Endothelial cell of umbilical vein (primary cell): ENCODE results near the gene TNFRSF14. TPM values are rescaled to one million over a fixed set of nuclear protein-coding genes. Genes with fewer than 3 reads are reported as not detected.

Source experiments
- BruUV-seq: library from RNA; stranded (reverse); fragments of 400-500 nt; replicated peaks from 2 replicates; lab custom pipeline; 2021; lab: Mats Ljungman, UMichigan
- CTCF ChIA-PET: fragments of 300-600, 350-600 bp; sonication (Branson Sonifier 250); formaldehyde crosslinking; loops from one replicate; lab custom pipeline; 2021; ENCODE audit warnings: antibody characterized with exemption, inconsistent platforms; lab: Charles Lee
- POLR2A ChIA-PET: fragments of 300-600, 350-600 bp; sonication (Branson Sonifier 250); formaldehyde crosslinking; loops from one replicate; lab custom pipeline; 2021; ENCODE audit warnings: antibody characterized with exemption, inconsistent platforms; lab: Charles Lee
- DNase-seq: peaks from one replicate; pipeline ENCODE4 v3.0.0-alpha.2; 2011; ENCODE audit warnings: low read depth, low spot score
- FAIRE-seq: peaks from 2 replicates; lab custom pipeline; 2011; peaks lifted over from hg19 to GRCh38; lab: Jason Lieb, UNC
- H2AFZ ChIP-seq: 2 replicates; pipeline ENCODE4 v1.6.0; 2012; ENCODE audit warnings: low read depth, low read length, control low read depth, inconsistent platforms
- H3K27ac ChIP-seq: 2 replicates; pipeline ENCODE4 v1.5.1; 2011; ENCODE audit warnings: low read depth, mild to moderate bottlenecking, control low read depth, low read length, moderate library complexity; ENCODE audit not compliant: insufficient read depth
- H3K27me3 ChIP-seq, 2 experiments: 2 replicates each; pipeline versions ENCODE4 v1.6.0 to v1.6.1; 2011; ENCODE audit warnings: low read length in 2 of 2, mixed read lengths in 1 of 2; ENCODE audit not compliant: control insufficient read depth in 2 of 2, insufficient read depth in 2 of 2
- H3K36me3 ChIP-seq, 2 experiments: 2 replicates in 1 of 2; 3 replicates in 1 of 2; pipeline ENCODE4 v1.5.1; 2011; ENCODE audit warnings: low read length in 2 of 2, mild to moderate bottlenecking in 1 of 2, moderate library complexity in 1 of 2; ENCODE audit not compliant: control insufficient read depth in 2 of 2, insufficient read depth in 2 of 2; ENCODE audit errors: extremely low read depth in 1 of 2
- H3K4me1 ChIP-seq: 3 replicates; pipeline ENCODE4 v1.5.1; 2011; ENCODE audit warnings: mild to moderate bottlenecking, low read length; ENCODE audit not compliant: control insufficient read depth, insufficient read depth; ENCODE audit errors: extremely low read depth
- H3K4me2 ChIP-seq: 2 replicates; pipeline ENCODE4 v1.6.1; 2011; ENCODE audit warnings: low read length, control low read depth, mixed read lengths; ENCODE audit not compliant: insufficient read depth
- H3K4me3 ChIP-seq, 3 experiments: fragments of 200-600 bp in 1 of 3; sonication (generic), shearing (Covaris generic) in 1 of 3; replicated peaks in 1 of 3; 2 replicates each; pipeline ENCODE4 v1.5.1; 2011 to 2016; ENCODE audit warnings: control low read depth in 3 of 3, low read length in 3 of 3, mild to moderate bottlenecking in 2 of 3, inconsistent platforms in 1 of 3, low read depth in 1 of 3, moderate library complexity in 1 of 3; ENCODE audit not compliant: insufficient read depth in 1 of 3
- H3K79me2 ChIP-seq: 2 replicates; pipeline ENCODE4 v1.6.0; 2012; ENCODE audit warnings: low read length, inconsistent platforms; ENCODE audit not compliant: control insufficient read depth, insufficient read depth
- H3K9ac ChIP-seq: replicated peaks from 2 replicates; pipeline ENCODE3; 2011; ENCODE audit warnings: low read length, control low read depth; ENCODE audit not compliant: insufficient read depth; ENCODE audit errors: extremely low read depth
- H3K9me1 ChIP-seq: replicated peaks from 3 replicates; pipeline ENCODE4 v1.6.0; 2011; ENCODE audit warnings: mild to moderate bottlenecking, low read length; ENCODE audit not compliant: control insufficient read depth, insufficient read depth; ENCODE audit errors: extremely low read depth
- H3K9me3 ChIP-seq: replicated peaks from 2 replicates; pipeline ENCODE4 v1.5.1; 2012; ENCODE audit warnings: low read length, inconsistent platforms; ENCODE audit not compliant: control insufficient read depth, insufficient read depth
- H4K20me1 ChIP-seq: replicated peaks from 2 replicates; pipeline ENCODE3; 2011; ENCODE audit warnings: mild to moderate bottlenecking, low read length; ENCODE audit not compliant: control insufficient read depth, insufficient read depth; ENCODE audit errors: extremely low read depth
- EZH2 ChIP-seq: IDR thresholded peaks from 2 replicates; pipeline ENCODE4 v1.6.1; 2012; ENCODE audit warnings: borderline replicate concordance, low read depth, mild to moderate bottlenecking, moderate library complexity, low read length, inconsistent platforms; ENCODE audit not compliant: severe bottlenecking
- FOS ChIP-seq: IDR thresholded peaks from 2 replicates; pipeline ENCODE4 v1.6.1; 2011; ENCODE audit warnings: mild to moderate bottlenecking, low read length, moderate library complexity, borderline replicate concordance; ENCODE audit not compliant: insufficient read depth
- GATA2 ChIP-seq: IDR thresholded peaks from 2 replicates; pipeline ENCODE4 v1.7.0; 2011; ENCODE audit warnings: low read depth, mild to moderate bottlenecking, moderate library complexity, mixed read lengths, low read length; ENCODE audit not compliant: insufficient read length, insufficient read depth
- JUN ChIP-seq: IDR thresholded peaks from 2 replicates; pipeline ENCODE4 v1.6.1; 2011; ENCODE audit warnings: borderline replicate concordance, low read depth; ENCODE audit not compliant: insufficient read length, insufficient read depth
- MYC ChIP-seq: IDR thresholded peaks from one replicate; pipeline ENCODE4 v1.6.1; 2011; ENCODE audit warnings: mild to moderate bottlenecking, low read depth, low read length
- POLR2A ChIP-seq: IDR thresholded peaks from 2 replicates; pipeline ENCODE4 v1.6.1; 2012; ENCODE audit warnings: low read depth, mild to moderate bottlenecking, control low read depth, low read length
- POLR2AphosphoS5 ChIP-seq: IDR thresholded peaks from 2 replicates; pipeline ENCODE4 v1.6.1; 2012; ENCODE audit warnings: low read depth, mild to moderate bottlenecking, control low read depth, low read length, moderate library complexity; ENCODE audit not compliant: insufficient read depth
- dilution Hi-C: fragments of 300-500 bp; cut with MboI; formaldehyde crosslinking; loops from one replicate; pipeline ENCODE4 v1.15.0; 2019; ENCODE audit warnings: low sequenced_read_pairs; ENCODE audit not compliant: extremely low pct_ligation_motif_present
- intact Hi-C: fragments of 100-400 bp; cut with micrococcal nuclease; formaldehyde crosslinking; loops from one replicate; pipeline ENCODE4 v1.10.0; 2022
- polyA plus RNA-seq, 4 experiments: library from polyadenylated mRNA; depleted of rRNA in 3 of 4; stranded (reverse) in 3 of 4; unstranded in 1 of 4; fragments of >200 nt; gene quantifications; 2 replicates each; pipeline versions ENCODE4 v1.2.1 to v1.2.3, GENCODE V29; 2011 to 2012; ENCODE audit warnings: missing spikeins in 1 of 4
- total RNA-seq: library from RNA; stranded (reverse); gene quantifications from 2 replicates; pipeline ENCODE4 v1.2.3, GENCODE V29; 2021
- TF ChIP-seq, protein P1 (sequence below), 2 donors: IDR thresholded peaks; 1 replicate in 1 of 2; 2 replicates in 1 of 2; pipeline ENCODE4 v1.5.1; 2011; ENCODE audit warnings: low read length in 2 of 2, mild to moderate bottlenecking in 2 of 2, moderate library complexity in 2 of 2, control low read depth in 1 of 2, inconsistent platforms in 1 of 2, low read depth in 1 of 2; ENCODE audit not compliant: insufficient read depth in 1 of 2; ENCODE audit errors: extremely low read depth in 1 of 2
- TF ChIP-seq, protein P2 (sequence below): IDR thresholded peaks from 2 replicates; pipeline ENCODE4 v1.6.1; 2011; ENCODE audit not compliant: insufficient read depth, insufficient read length

TNFRSF14 gene
- total and polyA plus RNA-seq, 2 donors (not counting 3 experiments of a cell fraction or from before 2014, with no cell fraction given), result 40.9 to 49.4 TPM

DNA sequence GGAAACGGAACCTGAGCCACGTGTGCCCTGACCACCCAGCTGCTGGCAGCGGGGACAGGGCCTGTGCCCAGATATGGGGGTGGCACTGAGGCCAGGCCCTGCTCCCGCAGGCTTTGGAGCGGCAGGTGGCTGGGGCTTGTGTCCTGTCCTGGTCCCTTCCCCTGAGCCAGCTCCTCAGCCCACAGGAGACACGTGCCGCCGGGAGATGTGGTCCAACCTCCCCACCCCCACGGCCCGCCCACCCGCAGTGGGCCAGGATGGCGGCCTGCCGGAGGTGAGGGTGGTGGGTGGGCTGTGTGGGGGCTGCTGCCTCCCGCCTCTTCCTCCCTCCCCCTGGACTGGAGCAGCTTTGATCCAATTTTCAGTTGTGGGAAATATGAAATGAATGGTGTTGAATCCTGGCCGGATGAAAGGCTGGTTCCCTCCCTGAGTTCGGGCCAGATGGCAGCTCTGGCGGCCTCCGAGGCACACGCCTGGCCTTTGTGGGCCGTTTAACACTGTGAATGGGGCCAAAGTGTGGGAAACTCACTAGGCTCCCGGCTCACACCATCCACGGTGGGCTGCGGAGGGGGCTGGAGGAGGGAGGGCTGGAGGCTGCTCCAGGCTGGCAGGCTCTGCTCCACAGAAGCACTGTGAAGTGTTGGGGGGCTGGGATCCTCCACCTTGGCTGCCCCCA is 23.5 kb upstream of the TNFRSF14 start:
- BruUV-seq, result no TSS peak
- H3K79me2 ChIP-seq, result no peaks in the 10 kb centered on the region
- H3K9me1 ChIP-seq, result no peaks in the 10 kb centered on the region
- no peak overlapping the region for H3K27ac ChIP-seq
- TF ChIP-seq JUN, result no peak
- TF ChIP-seq EZH2, result no peak
- TF ChIP-seq, protein P1, sequence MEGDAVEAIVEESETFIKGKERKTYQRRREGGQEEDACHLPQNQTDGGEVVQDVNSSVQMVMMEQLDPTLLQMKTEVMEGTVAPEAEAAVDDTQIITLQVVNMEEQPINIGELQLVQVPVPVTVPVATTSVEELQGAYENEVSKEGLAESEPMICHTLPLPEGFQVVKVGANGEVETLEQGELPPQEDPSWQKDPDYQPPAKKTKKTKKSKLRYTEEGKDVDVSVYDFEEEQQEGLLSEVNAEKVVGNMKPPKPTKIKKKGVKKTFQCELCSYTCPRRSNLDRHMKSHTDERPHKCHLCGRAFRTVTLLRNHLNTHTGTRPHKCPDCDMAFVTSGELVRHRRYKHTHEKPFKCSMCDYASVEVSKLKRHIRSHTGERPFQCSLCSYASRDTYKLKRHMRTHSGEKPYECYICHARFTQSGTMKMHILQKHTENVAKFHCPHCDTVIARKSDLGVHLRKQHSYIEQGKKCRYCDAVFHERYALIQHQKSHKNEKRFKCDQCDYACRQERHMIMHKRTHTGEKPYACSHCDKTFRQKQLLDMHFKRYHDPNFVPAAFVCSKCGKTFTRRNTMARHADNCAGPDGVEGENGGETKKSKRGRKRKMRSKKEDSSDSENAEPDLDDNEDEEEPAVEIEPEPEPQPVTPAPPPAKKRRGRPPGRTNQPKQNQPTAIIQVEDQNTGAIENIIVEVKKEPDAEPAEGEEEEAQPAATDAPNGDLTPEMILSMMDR (IDR thresholded peaks at IDR 0.05; ENCODE audit: extremely low read depth in 1 of 2, insufficient read depth in 1 of 2, low read depth in 1 of 2, low read length in 2 of 2), result no peak
- TF ChIP-seq POLR2AphosphoS5, result no peak
- TF ChIP-seq POLR2A, result no peak
- no peak for TF ChIP-seq MYC
- no peak for TF ChIP-seq GATA2
- TF ChIP-seq, protein P2, sequence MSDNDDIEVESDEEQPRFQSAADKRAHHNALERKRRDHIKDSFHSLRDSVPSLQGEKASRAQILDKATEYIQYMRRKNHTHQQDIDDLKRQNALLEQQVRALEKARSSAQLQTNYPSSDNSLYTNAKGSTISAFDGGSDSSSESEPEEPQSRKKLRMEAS, result no peak
- no peak for TF ChIP-seq FOS
- no peak overlapping the region for H3K4me3 ChIP-seq
- no peaks in the 10 kb centered on the region for H3K4me1 ChIP-seq
- no peaks in the 10 kb centered on the region for H3K9me3 ChIP-seq
- H3K36me3 ChIP-seq, result no peaks in the 10 kb centered on the region
- DNase-seq, result no peak
- no peak overlapping the region for H3K4me2 ChIP-seq
- POLR2A ChIA-PET, result no interaction called here
- H3K27me3 ChIP-seq, result peaks cover 16 to 17% of the 10 kb centered on the region in 2 experiments
- no peak for FAIRE-seq
- CTCF ChIA-PET, result interaction anchor here (0.9 to 1.7 kb wide), 3 partner anchors 8 to 118 kb away, joined by 3 read pairs; no protein-coding TSS in a partner anchor
- intact Hi-C loops (no loop called here), dilution Hi-C loops (no loop called here)
- no peak overlapping the region for H3K9ac ChIP-seq
- no peaks in the 10 kb centered on the region for H4K20me1 ChIP-seq
- no peak overlapping the region for H2AFZ ChIP-seq
